Esophagus (tissue), 2 donors: ENCODE measurements around the gene VASH2. TPM values are rescaled to one million over a fixed set of nuclear protein-coding genes. Genes with fewer than 3 reads are reported as not detected.

Experiments used
- H3K27ac ChIP-seq, 2 donors: one replicate each; pipeline ENCODE4 v1.5.1; 2013; ENCODE audit warnings: low read depth in 2 of 2, mild to moderate bottlenecking in 2 of 2, inconsistent platforms in 1 of 2, low read length in 1 of 2, moderate library complexity in 1 of 2
- H3K27me3 ChIP-seq, 2 donors: one replicate each; pipeline ENCODE4 v1.6.1; 2013; ENCODE audit warnings: low read length in 2 of 2, control low read depth in 1 of 2, mild to moderate bottlenecking in 1 of 2; ENCODE audit not compliant: insufficient read depth in 2 of 2, control insufficient read depth in 1 of 2
- H3K36me3 ChIP-seq, 2 donors: one replicate each; pipeline ENCODE4 v1.6.1; 2013; ENCODE audit warnings: low read length in 1 of 2; ENCODE audit not compliant: control insufficient read depth in 2 of 2, insufficient read depth in 2 of 2
- H3K4me1 ChIP-seq, 2 donors: one replicate each; pipeline ENCODE4 v1.6.1; 2013; ENCODE audit warnings: low read length in 1 of 2; ENCODE audit not compliant: control insufficient read depth in 2 of 2, insufficient read depth in 2 of 2
- H3K4me3 ChIP-seq, 2 donors: one replicate each; pipeline ENCODE4 v1.5.1; 2013; ENCODE audit warnings: low read length in 2 of 2, mild to moderate bottlenecking in 2 of 2, low read depth in 1 of 2, moderate library complexity in 1 of 2
- H3K9me3 ChIP-seq, 2 donors: one replicate each; pipeline ENCODE4 v1.6.1; 2013; ENCODE audit warnings: mild to moderate bottlenecking in 2 of 2, low read depth in 1 of 2, low read length in 1 of 2, moderate library complexity in 1 of 2; ENCODE audit not compliant: control insufficient read depth in 2 of 2, insufficient read depth in 1 of 2
- WGBS, 2 donors: extraction: QIAGEN DNeasy Blood & Tissue Kit; methylation state at CpG; one replicate each; pipeline ENCODE4 v1.1.7; 2013; 5-methylcytosine and 5-hydroxymethylcytosine counted together
- polyA plus RNA-seq, 2 donors: library from polyadenylated mRNA; stranded (reverse); fragments of 200-250 nt; gene quantifications; one replicate each; pipeline ENCODE4 v1.2.3, GENCODE V29; 2013
- donor health status: healthy with polysubstance abuse.
- donor health status: Bipolar disorder and iron deficiency.

VASH2 gene
- polyA plus RNA-seq, 2 donors: 0.24 to 0.33 TPM

- Histone ChIP-seq H3K4me3 (no peak overlapping the region), H3K27ac (no peak overlapping the region), H3K36me3 (no peaks in the 10 kb centered on the region), H3K27me3 (no peaks in the 10 kb centered on the region), H3K9me3 (no peaks in the 10 kb centered on the region), H3K4me1 (peaks cover 0 to 4% of the 10 kb centered on the region in 2 donors)
- WGBS, 2 donors: 69 to 70% methylated on average over 3 of the region's 3 CpGs
These were observed 35.6 kb upstream of the VASH2 start for GRCh38 chr1:212914789-212915188.

- Histone ChIP-seq H3K36me3 (no peaks in the 10 kb centered on the region), H3K9me3 (no peaks in the 10 kb centered on the region), H3K4me3 (no peak overlapping the region), H3K4me1 (peaks cover 0 to 4% of the 10 kb centered on the region in 2 donors), H3K27ac (no peak overlapping the region), H3K27me3 (no peaks in the 10 kb centered on the region)
- 77% methylated on average over 13 of the region's 13 CpGs for WGBS, 2 donors
These were observed 34.9 kb upstream of the VASH2 start for GRCh38 chr1:212915245-212916091.

- Histone ChIP-seq H3K27ac (no peak overlapping the region), H3K4me3 (no peak overlapping the region), H3K9me3 (no peaks in the 10 kb centered on the region), H3K4me1 (peaks cover 0 to 4% of the 10 kb centered on the region in 2 donors), H3K27me3 (no peaks in the 10 kb centered on the region), H3K36me3 (no peaks in the 10 kb centered on the region)
- WGBS, 2 donors: 19 to 25% methylated on average over 23 of the region's 23 CpGs
These were observed 33.7 kb upstream of the VASH2 start for GRCh38 chr1:212916481-212917133.

- Histone ChIP-seq H3K4me1 (peaks cover 0 to 4% of the 10 kb centered on the region in 2 donors), H3K4me3 (no peak overlapping the region), H3K27me3 (no peaks in the 10 kb centered on the region), H3K9me3 (no peaks in the 10 kb centered on the region), H3K36me3 (no peaks in the 10 kb centered on the region), H3K27ac (no peak overlapping the region)
- WGBS, 2 donors: 66 to 74% methylated on average over 9 of the region's 9 CpGs
These were observed 33.2 kb upstream of the VASH2 start for GRCh38 chr1:212917134-212917485.

- Histone ChIP-seq H3K27ac (no peak overlapping the region), H3K27me3 (no peaks in the 10 kb centered on the region), H3K4me3 (no peak overlapping the region), H3K36me3 (no peaks in the 10 kb centered on the region), H3K4me1 (peaks cover 0 to 4% of the 10 kb centered on the region in 2 donors), H3K9me3 (no peaks in the 10 kb centered on the region)
- WGBS, 2 donors: 77 to 81% methylated on average over 5 of the region's 5 CpGs
These were observed 32.5 kb upstream of the VASH2 start for GRCh38 chr1:212917858-212918257.

GRCh38 chr1:212918824-212919223 lies 31.5 kb upstream of the VASH2 start:
- 68 to 72% methylated on average over 2 of the region's 2 CpGs for WGBS, 2 donors

GRCh38 chr1:212920246-212920645 lies 30.1 kb upstream of the VASH2 start:
- Histone ChIP-seq H3K9me3 (no peaks in the 10 kb centered on the region), H3K4me1 (peaks cover 0 to 4% of the 10 kb centered on the region in 2 donors), H3K27ac (no peak overlapping the region), H3K4me3 (no peak overlapping the region), H3K27me3 (no peaks in the 10 kb centered on the region), H3K36me3 (no peaks in the 10 kb centered on the region)
- WGBS, 2 donors: 73 to 75% methylated on average over 7 of the region's 7 CpGs

More at GRCh38 chr1:212918824-212919223, 31.5 kb upstream of the VASH2 start:
- Histone ChIP-seq H3K4me1 (peaks cover 0 to 4% of the 10 kb centered on the region in 2 donors), H3K27me3 (no peaks in the 10 kb centered on the region), H3K27ac (no peak overlapping the region), H3K4me3 (no peak overlapping the region), H3K9me3 (no peaks in the 10 kb centered on the region), H3K36me3 (no peaks in the 10 kb centered on the region)

GRCh38 chr1:212920896-212921295 lies 29.4 kb upstream of the VASH2 start:
- 73 to 76% methylated on average over 6 of the region's 6 CpGs for WGBS, 2 donors
- Histone ChIP-seq H3K27ac (no peak overlapping the region), H3K27me3 (no peaks in the 10 kb centered on the region), H3K4me3 (no peak overlapping the region), H3K4me1 (peaks cover 0 to 4% of the 10 kb centered on the region in 2 donors), H3K9me3 (no peaks in the 10 kb centered on the region), H3K36me3 (no peaks in the 10 kb centered on the region)

- Histone ChIP-seq H3K4me3 (no peak overlapping the region), H3K27ac (no peak overlapping the region), H3K36me3 (no peaks in the 10 kb centered on the region), H3K4me1 (peaks cover 0 to under 1% of the 10 kb centered on the region in 2 donors), H3K27me3 (no peaks in the 10 kb centered on the region), H3K9me3 (no peaks in the 10 kb centered on the region)
- WGBS, 2 donors: 83 to 84% methylated on average over 5 of the region's 5 CpGs
These were observed 28.3 kb upstream of the VASH2 start for GRCh38 chr1:212922016-212922415.
